Vagina (tissue), 2 donors: ENCODE measurements around the gene RARA. TPM values are rescaled to one million over a fixed set of nuclear protein-coding genes. Genes with fewer than 3 reads are reported as not detected.

Source experiments
- DNase-seq, 2 donors: peaks; one replicate each; pipeline ENCODE4 v3.0.0-alpha.2; 2017; ENCODE audit errors: extremely low spot score in 2 of 2
- H3K27ac ChIP-seq: fragments of 200-600 bp; sonication (generic); one replicate; pipeline ENCODE4 v1.5.1; 2019
- H3K27me3 ChIP-seq: fragments of 200-600 bp; sonication (generic); one replicate; pipeline ENCODE4 v1.5.1; 2019
- H3K36me3 ChIP-seq, 2 donors: fragments of 200-600 bp; sonication (generic); one replicate each; pipeline ENCODE4 v1.5.1; 2017 to 2019
- H3K4me1 ChIP-seq: fragments of 200-600 bp; sonication (generic); one replicate; pipeline ENCODE4 v1.5.1; 2019
- H3K4me3 ChIP-seq, 2 donors: fragments of 200-600 bp; sonication (generic); 1 replicate in 1 of 2; 2 replicates in 1 of 2; pipeline ENCODE4 v1.5.1; 2016 to 2019
- H3K9me3 ChIP-seq: fragments of 200-600 bp; sonication (generic); one replicate; pipeline ENCODE4 v1.5.1; 2019
- POLR2A ChIP-seq, 2 donors: fragments of 450-650 bp; IDR thresholded peaks; one replicate each; pipeline ENCODE4 v1.6.1; 2017; ENCODE audit warnings: antibody characterized with exemption in 2 of 2, mild to moderate bottlenecking in 2 of 2, moderate library complexity in 2 of 2
- POLR2AphosphoS5 ChIP-seq, 2 donors: sonication (generic); formaldehyde crosslinking; IDR thresholded peaks; one replicate each; pipeline ENCODE4 v1.9.0; 2017; ENCODE audit warnings: antibody characterized with exemption in 2 of 2, mild to moderate bottlenecking in 2 of 2, low read depth in 1 of 2; ENCODE audit not compliant: insufficient read depth in 1 of 2
- intact Hi-C: fragments of 100-400 bp; cut with DNase I; formaldehyde crosslinking; loops from one replicate; pipeline ENCODE4 v1.15.1; 2023
- total RNA-seq: library from RNA; depleted of rRNA; stranded (reverse); fragments of >200 nt; gene quantifications from one replicate; pipeline ENCODE4 v1.2.3, GENCODE V29; 2016
- TF ChIP-seq, protein P1 (sequence below), 3 experiments: fragments of 450-650 bp in 2 of 3; fragments of 200-600 bp in 1 of 3; sonication (generic) in 1 of 3; IDR thresholded peaks; one replicate each; pipeline ENCODE4 v1.5.1; 2017 to 2019; ENCODE audit warnings: antibody characterized with exemption in 3 of 3, mild to moderate bottlenecking in 2 of 3, moderate library complexity in 2 of 3

RARA gene
- total RNA-seq, 1 donor from 2014 or later = 58.9 TPM

DNA sequence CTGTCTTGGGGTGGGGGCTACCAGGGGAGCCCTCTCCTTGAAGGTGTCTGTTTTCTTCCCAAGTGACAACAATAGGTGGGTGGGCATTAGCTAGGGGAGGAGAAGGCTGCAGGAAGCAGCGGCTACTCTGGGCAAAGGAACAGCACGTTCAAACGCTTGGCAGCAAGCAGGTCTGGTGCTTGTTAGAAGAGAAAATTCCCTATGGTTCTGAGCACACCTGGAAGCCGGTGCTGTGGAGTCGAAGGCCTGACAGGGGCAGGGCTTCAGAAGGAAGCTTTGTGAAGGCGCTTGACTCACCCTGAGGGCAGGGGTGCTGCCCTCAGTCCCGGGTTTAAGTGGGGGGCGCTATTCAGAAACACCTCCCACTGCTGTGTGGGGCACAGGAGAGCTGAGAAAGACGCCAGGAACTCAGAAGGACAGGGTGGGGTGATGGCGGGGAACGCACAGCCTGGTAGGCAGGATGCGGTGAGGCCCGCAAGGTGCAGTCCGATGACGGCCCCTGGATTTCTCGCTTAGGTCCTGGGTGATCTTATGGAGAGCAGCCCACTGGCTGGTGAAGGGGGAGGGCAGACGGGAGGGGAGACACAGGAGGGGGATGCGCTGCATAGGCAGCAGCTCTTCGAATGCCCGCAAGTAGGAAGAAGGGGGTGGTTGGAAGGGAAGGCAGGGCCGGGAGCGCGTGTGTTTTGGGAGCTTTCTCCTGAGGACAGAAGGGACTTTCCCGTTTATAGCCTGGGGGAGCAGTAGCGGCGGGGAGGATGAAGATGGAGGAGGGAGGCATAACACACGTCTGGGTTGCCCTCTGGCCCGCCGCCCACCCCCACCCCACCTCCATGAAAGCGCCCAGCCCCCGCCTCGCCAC is 52.3 kb downstream of the RARA start:
- no peak overlapping the region for H3K27ac ChIP-seq
- intact Hi-C loops = loop anchor here (10.0 kb wide), 1 partner anchor 54 kb away; the partner anchor contains the start of gene TOP2A
- TF ChIP-seq POLR2AphosphoS5 (IDR thresholded peaks at IDR 0.05; ENCODE audit: insufficient read depth in 1 of 2, low read depth in 1 of 2) (no peak), POLR2A (IDR thresholded peaks at IDR 0.05) (no peak)
- peaks cover 28% of the 10 kb centered on the region for H3K4me1 ChIP-seq
- DNase-seq = no peak
- no peak overlapping the region for H3K4me3 ChIP-seq
- H3K36me3 ChIP-seq = no peaks in the 10 kb centered on the region
- no peaks in the 10 kb centered on the region for H3K9me3 ChIP-seq
- no peaks in the 10 kb centered on the region for H3K27me3 ChIP-seq

DNA sequence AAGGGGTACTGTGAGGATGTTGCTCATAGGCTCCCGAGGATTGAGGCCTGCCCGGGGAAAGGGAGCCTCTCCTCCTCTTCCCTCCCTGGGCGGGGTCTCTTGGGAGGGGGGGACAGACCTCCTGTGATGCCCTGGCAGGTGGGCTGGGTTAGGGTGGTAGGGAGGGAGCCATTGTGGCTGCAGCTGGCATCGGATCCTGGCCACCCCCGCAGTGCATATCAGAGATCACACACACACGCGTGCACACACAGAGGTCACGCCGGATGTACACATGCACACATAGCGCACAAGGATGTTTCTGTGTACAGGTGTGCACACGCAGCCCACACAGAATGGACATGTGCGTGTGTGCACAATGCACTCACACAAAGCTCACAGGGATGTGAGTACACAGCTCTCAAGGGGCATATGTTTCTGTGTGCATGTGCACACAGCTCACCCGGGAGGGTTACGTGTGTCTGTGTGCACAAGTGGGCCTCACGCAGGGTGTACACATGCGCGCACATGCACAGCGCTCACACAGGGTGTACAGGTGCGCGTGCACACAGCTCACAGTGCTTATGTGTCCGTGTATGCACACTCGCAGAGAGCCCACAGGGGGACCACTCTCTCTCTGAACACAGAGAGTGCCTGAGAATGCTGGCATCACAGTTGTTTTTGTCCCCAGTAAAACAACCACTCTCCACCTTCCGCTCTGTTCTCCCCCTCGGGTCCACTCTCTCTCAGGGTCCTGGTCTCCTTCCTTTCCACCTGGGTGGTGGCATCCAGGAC is 53.1 kb downstream of the RARA start:
- peak overlapping the region; percentile 44 to 65 for H3K4me3 ChIP-seq
- H3K27ac ChIP-seq = no peak overlapping the region
- TF ChIP-seq, protein P1, sequence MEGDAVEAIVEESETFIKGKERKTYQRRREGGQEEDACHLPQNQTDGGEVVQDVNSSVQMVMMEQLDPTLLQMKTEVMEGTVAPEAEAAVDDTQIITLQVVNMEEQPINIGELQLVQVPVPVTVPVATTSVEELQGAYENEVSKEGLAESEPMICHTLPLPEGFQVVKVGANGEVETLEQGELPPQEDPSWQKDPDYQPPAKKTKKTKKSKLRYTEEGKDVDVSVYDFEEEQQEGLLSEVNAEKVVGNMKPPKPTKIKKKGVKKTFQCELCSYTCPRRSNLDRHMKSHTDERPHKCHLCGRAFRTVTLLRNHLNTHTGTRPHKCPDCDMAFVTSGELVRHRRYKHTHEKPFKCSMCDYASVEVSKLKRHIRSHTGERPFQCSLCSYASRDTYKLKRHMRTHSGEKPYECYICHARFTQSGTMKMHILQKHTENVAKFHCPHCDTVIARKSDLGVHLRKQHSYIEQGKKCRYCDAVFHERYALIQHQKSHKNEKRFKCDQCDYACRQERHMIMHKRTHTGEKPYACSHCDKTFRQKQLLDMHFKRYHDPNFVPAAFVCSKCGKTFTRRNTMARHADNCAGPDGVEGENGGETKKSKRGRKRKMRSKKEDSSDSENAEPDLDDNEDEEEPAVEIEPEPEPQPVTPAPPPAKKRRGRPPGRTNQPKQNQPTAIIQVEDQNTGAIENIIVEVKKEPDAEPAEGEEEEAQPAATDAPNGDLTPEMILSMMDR (IDR thresholded peaks at IDR 0.05) = no peak
- intact Hi-C loops = loop anchor here (10.0 kb wide), 1 partner anchor 53 kb away; the partner anchor contains the start of gene TOP2A
- H3K4me1 ChIP-seq = peaks cover 28% of the 10 kb centered on the region
- no peak for DNase-seq
- no peaks in the 10 kb centered on the region for H3K9me3 ChIP-seq
- H3K36me3 ChIP-seq = no peaks in the 10 kb centered on the region
- no peaks in the 10 kb centered on the region for H3K27me3 ChIP-seq

DNA sequence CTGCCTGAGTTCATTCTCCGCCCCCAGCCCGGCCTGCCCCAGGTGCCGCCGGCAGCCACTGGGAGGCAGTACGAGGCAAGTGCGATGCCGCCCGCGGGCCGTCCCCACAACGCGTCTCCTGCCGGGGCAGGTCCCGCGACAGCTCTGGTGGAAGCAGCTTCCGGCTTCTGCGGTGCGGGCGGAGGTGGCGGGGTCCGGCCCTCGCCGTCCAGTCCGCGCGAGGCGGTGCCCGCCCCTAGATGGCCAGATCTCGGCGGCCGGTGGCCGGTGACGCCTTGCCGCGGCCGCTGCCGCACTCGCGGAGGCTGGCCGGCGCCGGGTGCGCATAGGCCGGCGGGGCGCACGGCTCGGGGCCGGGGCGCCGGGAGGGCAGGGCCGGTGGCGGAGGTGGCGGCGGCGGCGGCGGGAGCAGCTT is 53.7 kb downstream of the RARA start:
- no peak overlapping the region for H3K27ac ChIP-seq
- peaks cover 28% of the 10 kb centered on the region for H3K4me1 ChIP-seq
- peak overlapping the region; percentile 44 to 65 for H3K4me3 ChIP-seq
- no peaks in the 10 kb centered on the region for H3K36me3 ChIP-seq
- no peaks in the 10 kb centered on the region for H3K27me3 ChIP-seq
- intact Hi-C loops = loop anchor here (10.0 kb wide), 1 partner anchor 52 kb away; the partner anchor contains the start of gene TOP2A
- TF ChIP-seq, protein P1 (IDR thresholded peaks at IDR 0.05) = peak in 1 of 3 experiments; percentile 16
- TF ChIP-seq POLR2A (IDR thresholded peaks at IDR 0.05) = no peak
- no peak for TF ChIP-seq POLR2AphosphoS5 (IDR thresholded peaks at IDR 0.05; ENCODE audit: insufficient read depth in 1 of 2, low read depth in 1 of 2)
- no peak for DNase-seq
- no peaks in the 10 kb centered on the region for H3K9me3 ChIP-seq

GRCh38 chr17:40363111-40363827 is 54.3 kb downstream of the RARA start:
- Histone ChIP-seq H3K4me3 (peak overlapping the region; percentile 44 to 65), H3K9me3 (no peaks in the 10 kb centered on the region), H3K27me3 (no peaks in the 10 kb centered on the region), H3K4me1 (peaks cover 28% of the 10 kb centered on the region), H3K36me3 (no peaks in the 10 kb centered on the region), H3K27ac (no peak overlapping the region)
- intact Hi-C loops = loop anchor here (10.0 kb wide), 1 partner anchor 52 kb away; the partner anchor contains the start of gene TOP2A
- DNase-seq = no peak
- peak in 1 of 2 donors; percentile 17 for TF ChIP-seq POLR2AphosphoS5 (IDR thresholded peaks at IDR 0.05; ENCODE audit: insufficient read depth in 1 of 2, low read depth in 1 of 2)
- TF ChIP-seq POLR2A (IDR thresholded peaks at IDR 0.05) = no peak

DNA sequence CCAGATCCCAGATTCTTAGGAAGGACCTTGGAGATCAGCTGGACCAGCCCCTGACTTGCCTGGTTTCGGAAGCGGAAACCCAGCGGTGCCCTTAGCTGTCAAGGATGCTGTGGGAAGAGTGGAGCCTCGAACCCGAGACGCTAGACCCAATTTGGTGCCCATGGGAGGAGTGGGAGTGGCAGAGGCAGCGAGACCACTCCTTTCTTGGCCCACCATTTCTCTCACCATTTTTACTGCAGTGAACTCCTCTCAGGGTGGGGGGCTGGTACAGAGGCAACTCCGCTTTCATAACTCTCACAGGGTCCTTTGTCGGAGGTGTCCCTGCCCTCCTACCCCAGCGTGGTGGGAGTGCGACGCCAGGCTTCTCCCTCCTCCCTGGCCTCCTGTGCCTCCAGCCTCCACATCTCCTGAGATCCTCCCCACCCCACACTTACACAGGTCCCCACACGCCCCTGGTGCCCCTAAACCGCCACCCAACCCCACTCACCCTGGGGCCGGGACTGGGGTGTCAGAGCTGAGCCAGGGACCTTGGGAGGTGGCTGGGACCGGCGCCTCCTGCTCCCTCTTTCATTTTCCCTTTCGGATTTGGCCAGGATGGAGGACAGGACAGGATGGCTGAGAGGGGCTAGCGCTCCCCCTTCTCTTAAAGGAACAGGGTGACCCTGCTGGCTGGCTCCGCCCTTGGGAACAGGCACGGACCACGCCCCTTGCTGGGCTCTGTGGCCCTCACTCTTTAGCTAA is 55.3 kb downstream of the RARA start, which contains the start of gene GJD3:
Gene GJD3, minus strand, starts transcription at position 617 of the 741 bp plus-strand sequence. CDS start 922 bp downstream, outside the sequence.
- Histone ChIP-seq H3K4me1 (peaks cover 21% of the 10 kb centered on the region), H3K9me3 (no peaks in the 10 kb centered on the region), H3K4me3 (peak within 1 kb of the TSS; percentile 44 to 65), H3K27ac (peak within 1 kb of the TSS; percentile 33), H3K27me3 (no peaks in the 10 kb centered on the region), H3K36me3 (no peaks in the 10 kb centered on the region)
- peak in 1 of 2 donors; percentile 50 for TF ChIP-seq POLR2AphosphoS5 (IDR thresholded peaks at IDR 0.05; ENCODE audit: insufficient read depth in 1 of 2, low read depth in 1 of 2)
- TF ChIP-seq, protein P1 (IDR thresholded peaks at IDR 0.05) = no peak
- intact Hi-C loops = loop anchor here (10.0 kb wide), 1 partner anchor 51 kb away; the partner anchor contains the start of gene TOP2A
- peak in 1 of 2 donors; percentile 79 for DNase-seq
